MCF 10A (cell line): Measurements from ENCODE around the gene RPL41. TPM values are rescaled to one million over a fixed set of nuclear protein-coding genes. Genes with fewer than 3 reads are reported as not detected.

Experiments
- BruUV-seq: library from RNA; stranded (reverse); fragments of 400-500 nt; replicated peaks from 2 replicates; lab custom pipeline; 2021; lab: Mats Ljungman, UMichigan
- CTCF ChIA-PET: fragments of 300-600 bp; sonication (Branson Sonifier 250); formaldehyde crosslinking; extraction: SDS; loops from one replicate; lab custom pipeline; 2021; ENCODE audit warnings: antibody characterized with exemption, inconsistent platforms; lab: Yijun Ruan, JAX
- POLR2A ChIA-PET: fragments of 300-600, 350-650 bp; sonication (Branson Sonifier 250); formaldehyde crosslinking; extraction: SDS; loops from one replicate; lab custom pipeline; 2020; ENCODE audit warnings: antibody characterized with exemption, inconsistent platforms; lab: Yijun Ruan, JAX
- DNase-seq: peaks from one replicate; pipeline ENCODE4 v3.0.0-alpha.2; 2018; ENCODE audit not compliant: unreplicated experiment
- H3K27ac Mint-ChIP-seq: one replicate; pipeline ENCODE4 v1.8.0; 2022; ENCODE audit warnings: mild to moderate bottlenecking, low read depth, mixed read lengths; ENCODE audit not compliant: unreplicated experiment
- H3K27me3 Mint-ChIP-seq: one replicate; pipeline ENCODE4 v1.8.0; 2022; ENCODE audit warnings: mixed read lengths; ENCODE audit not compliant: insufficient read depth, unreplicated experiment
- H3K36me3 Mint-ChIP-seq: one replicate; pipeline ENCODE4 v1.8.0; 2022; ENCODE audit warnings: mild to moderate bottlenecking, moderate library complexity, mixed read lengths; ENCODE audit not compliant: insufficient read depth, unreplicated experiment
- H3K4me1 Mint-ChIP-seq: one replicate; pipeline ENCODE4 v1.8.0; 2022; ENCODE audit warnings: mixed read lengths; ENCODE audit not compliant: insufficient read depth, unreplicated experiment
- H3K4me3 Mint-ChIP-seq: one replicate; pipeline ENCODE4 v1.8.0; 2022; ENCODE audit warnings: mild to moderate bottlenecking, moderate library complexity, mixed read lengths; ENCODE audit not compliant: unreplicated experiment
- H3K9me3 Mint-ChIP-seq: one replicate; pipeline ENCODE4 v1.8.0; 2022; ENCODE audit warnings: mixed read lengths; ENCODE audit not compliant: unreplicated experiment
- CTCF ChIP-seq: fragments of 200-600 bp; IDR thresholded peaks from one replicate; pipeline ENCODE4 v1.8.0; 2022; ENCODE audit warnings: antibody characterized with exemption, mild to moderate bottlenecking; ENCODE audit not compliant: unreplicated experiment
- intact Hi-C: fragments of 100-400 bp; cut with micrococcal nuclease; formaldehyde crosslinking; loops from 2 replicates; pipeline ENCODE4 v1.14.1; 2022
- total RNA-seq: library from RNA; stranded (reverse); gene quantifications from 2 replicates; pipeline ENCODE4 v1.2.3, GENCODE V29; 2022

The RPL41 gene
- total RNA-seq, 1 experiment from 2014 or later, result 4,734 TPM

- Mint-ChIP-seq H3K27ac (no peak overlapping the region), H3K36me3 (peaks cover 62% of the 10 kb centered on the region), H3K9me3 (no peaks in the 10 kb centered on the region), H3K4me3 (peak overlapping the region; percentile 84), H3K4me1 (peaks cover 25% of the 10 kb centered on the region), H3K27me3 (no peaks in the 10 kb centered on the region)
- POLR2A ChIA-PET, result interaction anchor here (1.0 to 5.5 kb wide), 5 partner anchors 9 to 59 kb away, joined by 3 to 165 read pairs (median 6); partner anchors contain the start of genes MYL6B, RPL41, SMARCC2 and ZC3H10
- intact Hi-C loops, result no loop called here
- no peak for TF ChIP-seq CTCF
- BruUV-seq, result no TSS peak
- no peak for DNase-seq
- CTCF ChIA-PET, result interaction anchor here (1.0 to 2.7 kb wide), 3 partner anchors 12 to 57 kb away, joined by 3 to 11 read pairs (median 7); partner anchors contain the start of gene ZC3H10
Measured at GRCh38 chr12:56130876-56131275, 14.4 kb downstream of the RPL41 start.

GRCh38 chr12:56134897-56135296, 18.5 kb downstream of the RPL41 start:
- no peak overlapping the region for H3K4me3 Mint-ChIP-seq
- no peak for DNase-seq
- H3K4me1 Mint-ChIP-seq, result peaks cover 6% of the 10 kb centered on the region
- H3K36me3 Mint-ChIP-seq, result peaks cover 95% of the 10 kb centered on the region
- ChIA-PET POLR2A (interaction anchor here (0.8 kb wide), 1 partner anchor 19 kb away, joined by 3 read pairs; no protein-coding TSS in a partner anchor), CTCF (no interaction called here)
- intact Hi-C loops, result no loop called here
- no peak for TF ChIP-seq CTCF
- BruUV-seq, result no TSS peak
- no peaks in the 10 kb centered on the region for H3K9me3 Mint-ChIP-seq
- no peak overlapping the region for H3K27ac Mint-ChIP-seq
- H3K27me3 Mint-ChIP-seq, result no peaks in the 10 kb centered on the region

- Mint-ChIP-seq H3K36me3 (peaks cover 94% of the 10 kb centered on the region), H3K9me3 (no peaks in the 10 kb centered on the region), H3K4me3 (no peak overlapping the region), H3K27me3 (no peaks in the 10 kb centered on the region), H3K4me1 (peaks cover 9% of the 10 kb centered on the region), H3K27ac (no peak overlapping the region)
- ChIA-PET CTCF (interaction anchor here (0.7 to 1.0 kb wide), 4 partner anchors 11 to 27 kb away, joined by 3 to 4 read pairs (median 3); no protein-coding TSS in a partner anchor), POLR2A (interaction anchor here (1.3 to 3.4 kb wide), 3 partner anchors 9 to 14 kb away, joined by 3 to 20 read pairs (median 7); partner anchors contain the start of gene ESYT1)
- no TSS peak for BruUV-seq
- no peak for DNase-seq
- intact Hi-C loops, result no loop called here
- no peak for TF ChIP-seq CTCF
Measured at GRCh38 chr12:56137853-56138571, 21.6 kb downstream of the RPL41 start.

- no peak overlapping the region for H3K27ac Mint-ChIP-seq
- no TSS peak for BruUV-seq
- no peak overlapping the region for H3K4me3 Mint-ChIP-seq
- H3K36me3 Mint-ChIP-seq, result peaks cover 73% of the 10 kb centered on the region
- no peaks in the 10 kb centered on the region for H3K27me3 Mint-ChIP-seq
- intact Hi-C loops, result no loop called here
- TF ChIP-seq CTCF, result no peak
- no peaks in the 10 kb centered on the region for H3K9me3 Mint-ChIP-seq
- CTCF ChIA-PET, result interaction anchor here (0.6 to 1.6 kb wide), 4 partner anchors 10 to 125 kb away, joined by 3 to 4 read pairs (median 4); partner anchors contain the start of genes COQ10A, ESYT1 and MYL6B
- POLR2A ChIA-PET, result interaction anchor here (1.4 to 2.4 kb wide), 2 partner anchors 10 to 16 kb away, joined by 5 to 7 read pairs; partner anchors contain the start of gene MYL6B
- peaks cover 19% of the 10 kb centered on the region for H3K4me1 Mint-ChIP-seq
- no peak for DNase-seq
Measured at GRCh38 chr12:56141946-56142784, 25.7 kb downstream of the RPL41 start.
